Measurements from ENCODE around the gene INPP4B.

The INPP4B gene

DNA sequence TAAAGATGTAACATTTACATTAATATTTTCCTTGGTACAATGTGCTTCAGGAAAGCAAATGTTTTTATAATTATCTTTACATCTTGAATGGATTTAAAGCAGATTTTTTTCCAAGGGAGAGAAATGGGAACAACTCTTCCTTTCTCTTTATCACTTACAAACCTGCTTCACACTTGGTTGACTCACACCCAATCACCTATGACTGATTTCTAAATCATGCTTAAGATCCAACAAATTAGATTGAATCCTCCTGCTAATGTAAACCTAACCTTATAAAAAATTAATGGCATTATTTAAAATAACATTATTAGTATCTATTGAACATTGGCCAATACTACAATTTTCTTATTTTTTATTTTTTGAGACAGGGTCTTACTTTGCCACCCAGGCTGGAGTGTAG, 127.1 kb downstream of the INPP4B start:
- POLR2A ChIA-PET, result no interaction called here
- CTCF ChIA-PET, result interaction anchor here (0.8 to 5.3 kb wide), 3 partner anchors 10 to 591 kb away, joined by 3 to 55 read pairs (median 12); no protein-coding TSS in a partner anchor
- TF ChIP-seq CTCF (IDR thresholded peaks at IDR 0.05; ENCODE audit: insufficient read depth, low read length, missing control alignments), result no peak
- no peak for DNase-seq (ENCODE audit: low read depth, low spot score)
- no peak overlapping the region for H3K4me3 ChIP-seq (ENCODE audit: low read depth, low read length)

DNA sequence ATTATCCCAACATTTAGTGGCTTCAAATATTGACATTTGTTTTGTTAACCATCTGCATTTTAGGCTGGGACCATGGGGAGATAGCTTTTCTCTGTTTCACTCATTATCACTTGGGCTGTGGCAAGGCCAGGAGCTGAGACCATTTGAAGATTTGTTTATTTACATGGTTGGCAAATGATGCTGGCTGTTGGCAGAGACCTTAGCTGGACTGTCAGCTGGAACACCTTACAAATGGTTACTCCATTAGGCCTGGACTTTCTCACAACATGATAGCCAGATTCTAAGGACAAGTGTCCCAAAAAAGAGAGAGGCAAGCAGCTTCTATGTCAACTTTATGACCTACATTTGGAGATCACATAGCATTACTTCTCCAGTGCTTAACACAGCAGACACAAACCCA, 130.4 kb downstream of the INPP4B start:
- ChIA-PET CTCF (interaction anchor here (1.4 kb wide), 1 partner anchor 11 kb away, joined by 3 read pairs; no protein-coding TSS in a partner anchor), POLR2A (no interaction called here)
- DNase-seq (ENCODE audit: low read depth, low spot score), result no peak
- TF ChIP-seq CTCF (IDR thresholded peaks at IDR 0.05; ENCODE audit: insufficient read depth, low read length, missing control alignments), result no peak
- no peak overlapping the region for H3K4me3 ChIP-seq (ENCODE audit: low read depth, low read length)

GRCh38 chr4:142713282-142714030, 132.6 kb downstream of the INPP4B start:
- no peak for TF ChIP-seq CTCF (IDR thresholded peaks at IDR 0.05; ENCODE audit: insufficient read depth, low read length, missing control alignments)
- ChIA-PET POLR2A (no interaction called here), CTCF (interaction anchor here (1.3 kb wide), 1 partner anchor 9 kb away, joined by 5 read pairs; no protein-coding TSS in a partner anchor)

DNA sequence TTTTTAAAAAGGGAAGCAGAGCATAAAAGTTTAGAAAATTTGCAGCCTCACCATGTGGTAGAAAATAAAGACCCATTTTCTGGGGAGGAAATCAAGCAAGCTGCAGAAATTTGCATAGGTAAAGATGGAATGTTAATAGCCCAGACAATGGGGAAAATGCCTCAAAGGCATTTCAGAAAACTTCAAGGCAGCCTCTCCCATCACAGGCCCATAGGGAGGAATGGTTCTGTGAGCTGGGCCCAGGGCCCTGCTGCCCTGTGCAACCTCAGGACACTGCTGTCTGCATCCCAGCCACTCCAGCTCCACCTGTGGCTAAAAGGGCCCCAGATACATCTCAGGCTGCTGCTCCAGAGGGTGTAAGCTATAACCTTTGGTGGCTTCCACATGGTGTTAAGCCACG, 137.9 kb downstream of the INPP4B start:
- CTCF ChIA-PET, result no interaction called here

More at GRCh38 chr4:142713282-142714030, 132.6 kb downstream of the INPP4B start:
- no peak for DNase-seq (ENCODE audit: low read depth, low spot score)
- no peak overlapping the region for H3K4me3 ChIP-seq (ENCODE audit: low read depth, low read length)

GRCh38 chr4:142707401-142707800, 138.7 kb downstream of the INPP4B start:
- no peak for TF ChIP-seq CTCF (IDR thresholded peaks at IDR 0.05; ENCODE audit: insufficient read depth, low read length, missing control alignments)
- CTCF ChIA-PET, result no interaction called here
- POLR2A ChIA-PET, result no interaction called here
- no peak overlapping the region for H3K4me3 ChIP-seq (ENCODE audit: low read depth, low read length)
- DNase-seq (ENCODE audit: low read depth, low spot score), result no peak

More for the DNA sequence above, 137.9 kb downstream of the INPP4B start:
- DNase-seq (ENCODE audit: low read depth, low spot score), result no peak
- POLR2A ChIA-PET, result no interaction called here
- no peak overlapping the region for H3K4me3 ChIP-seq (ENCODE audit: low read depth, low read length)
- no peak for TF ChIP-seq CTCF (IDR thresholded peaks at IDR 0.05; ENCODE audit: insufficient read depth, low read length, missing control alignments)

DNA sequence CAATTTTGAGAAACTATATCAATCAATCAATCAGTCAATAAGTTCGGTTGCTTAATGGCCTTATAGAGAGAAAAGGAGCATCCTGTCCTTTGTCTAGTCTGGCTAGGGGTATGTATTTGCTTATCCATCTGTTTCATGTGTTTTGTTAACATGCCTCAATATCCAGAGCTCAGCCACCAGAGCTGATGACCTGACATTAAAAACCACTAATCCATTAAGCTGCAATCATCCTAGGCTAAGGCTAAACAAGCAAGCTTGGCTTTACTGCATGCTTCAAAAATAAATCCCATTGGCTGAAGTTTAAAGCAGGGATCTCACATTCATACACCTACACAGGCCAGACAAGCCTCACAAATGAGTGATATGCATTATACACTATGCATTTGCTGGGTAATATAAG, 139.7 kb downstream of the INPP4B start:
- TF ChIP-seq CTCF (IDR thresholded peaks at IDR 0.05; ENCODE audit: insufficient read depth, low read length, missing control alignments), result no peak
- CTCF ChIA-PET, result no interaction called here
- H3K4me3 ChIP-seq (ENCODE audit: low read depth, low read length), result no peak overlapping the region
- DNase-seq (ENCODE audit: low read depth, low spot score), result no peak
- POLR2A ChIA-PET, result no interaction called here

Measured in AG04449 (cell line).